H1 (cell line): ENCODE data around the gene METTL5. TPM values are rescaled to one million over a fixed set of nuclear protein-coding genes. Genes with fewer than 3 reads are reported as not detected.
"Not testable (repeated sequence)": the region's sequence is repeated elsewhere in the genome, so short reads cannot be mapped to it uniquely, and the experiment has no call there.

Experiments
- CTCF ChIA-PET: fragments of 300-600 bp; sonication (Branson Sonifier 250); formaldehyde crosslinking; loops from one replicate; lab custom pipeline; 2021; ENCODE audit not compliant: partially characterized antibody; lab: Charles Lee
- POLR2A ChIA-PET: fragments of 300-600 bp; sonication (Branson Sonifier 250); formaldehyde crosslinking; loops from one replicate; lab custom pipeline; 2021; ENCODE audit warnings: inconsistent platforms; ENCODE audit not compliant: partially characterized antibody; lab: Charles Lee
- DNase-seq, 2 experiments: peaks; one replicate each; pipeline versions ENCODE4 v3.0.0 to v3.0.0-alpha.2; 2010 to 2022; ENCODE audit warnings: low spot score in 2 of 2, low read depth in 1 of 2, mixed read lengths in 1 of 2
- FAIRE-seq: peaks from 2 replicates; lab custom pipeline; 2011; peaks lifted over from hg19 to GRCh38; lab: Jason Lieb, UNC
- H2AFZ ChIP-seq: 2 replicates; pipeline ENCODE4 v1.8.1; 2012; ENCODE audit warnings: low read length, inconsistent platforms
- H2AK5ac ChIP-seq: 2 replicates; pipeline ENCODE4 v1.6.1; 2013; ENCODE audit warnings: low read depth, low read length
- H2BK120ac ChIP-seq: replicated peaks from 2 replicates; pipeline ENCODE3; 2013; ENCODE audit warnings: low read depth, low read length, inconsistent platforms
- H2BK12ac ChIP-seq: 2 replicates; pipeline ENCODE4 v1.6.1; 2013; ENCODE audit warnings: low read depth, low read length
- H2BK15ac ChIP-seq: 2 replicates; pipeline ENCODE4 v1.6.1; 2013; ENCODE audit warnings: low read length
- H2BK20ac ChIP-seq: 2 replicates; pipeline ENCODE4 v1.6.1; 2013; ENCODE audit warnings: low read length
- H2BK5ac ChIP-seq: 2 replicates; pipeline ENCODE4 v1.6.1; 2013; ENCODE audit warnings: low read depth, low read length
- H3K14ac ChIP-seq: 2 replicates; pipeline ENCODE4 v1.6.1; 2013; ENCODE audit warnings: inconsistent platforms; ENCODE audit not compliant: insufficient read length
- H3K18ac ChIP-seq: 2 replicates; pipeline ENCODE4 v1.6.1; 2013; ENCODE audit warnings: low read length; ENCODE audit errors: extremely low read depth
- H3K23ac ChIP-seq: 2 replicates; pipeline ENCODE4 v1.6.1; 2013; ENCODE audit warnings: inconsistent platforms; ENCODE audit not compliant: insufficient read length
- H3K23me2 ChIP-seq: 2 replicates; pipeline ENCODE4 v1.6.1; 2013; ENCODE audit warnings: low read depth, low read length
- H3K27ac ChIP-seq: 2 replicates; pipeline ENCODE4 v1.6.1; 2011; ENCODE audit warnings: low read depth, low read length, inconsistent platforms
- H3K27me3 ChIP-seq, 4 experiments: replicated peaks in 1 of 4; 1 replicate in 1 of 4; 2 replicates in 3 of 4; pipeline versions ENCODE4 v1.6.1 to v1.8.1; 2011 to 2013; ENCODE audit warnings: low read length in 3 of 4, mild to moderate bottlenecking in 3 of 4, inconsistent platforms in 2 of 4, mixed read lengths in 2 of 4, moderate library complexity in 1 of 4; ENCODE audit not compliant: control insufficient read depth in 3 of 4, insufficient read depth in 3 of 4; ENCODE audit errors: extremely low read depth in 1 of 4
- H3K36me3 ChIP-seq, 4 experiments: 2 replicates each; pipeline versions ENCODE4 v1.6.1 to v1.8.1; 2011 to 2013; ENCODE audit warnings: mild to moderate bottlenecking in 4 of 4, low read length in 3 of 4, moderate library complexity in 2 of 4, control low read depth in 1 of 4, inconsistent platforms in 1 of 4; ENCODE audit not compliant: insufficient read depth in 4 of 4, control insufficient read depth in 2 of 4
- H3K4ac ChIP-seq: replicated peaks from 2 replicates; pipeline ENCODE3; 2013; ENCODE audit warnings: low read length, low read depth, mixed read lengths, inconsistent platforms; ENCODE audit not compliant: insufficient read length
- H3K4me1 ChIP-seq, 4 experiments: replicated peaks in 1 of 4; 1 replicate in 1 of 4; 2 replicates in 3 of 4; pipeline versions ENCODE4 v1.6.1 to v1.8.1; 2011 to 2013; ENCODE audit warnings: low read length in 3 of 4, inconsistent platforms in 2 of 4, mixed read lengths in 1 of 4; ENCODE audit not compliant: insufficient read depth in 4 of 4, control insufficient read depth in 3 of 4
- H3K4me2 ChIP-seq, 2 experiments: 2 replicates each; pipeline versions ENCODE4 v1.6.1 to v1.8.1; 2011 to 2013; ENCODE audit warnings: low read depth in 2 of 2, low read length in 2 of 2, control low read depth in 1 of 2, inconsistent platforms in 1 of 2, mild to moderate bottlenecking in 1 of 2; ENCODE audit not compliant: insufficient read depth in 1 of 2
- H3K4me3 ChIP-seq, 4 experiments: fragments of 200-600, 300-600 bp in 1 of 4; sonication (generic), shearing (Covaris generic), sonication (Bioruptor Twin) in 1 of 4; 2 replicates each; pipeline versions ENCODE4 v1.5.1 to v1.8.1; 2011 to 2016; ENCODE audit warnings: low read length in 4 of 4, low read depth in 3 of 4, control low read depth in 2 of 4, inconsistent platforms in 2 of 4, mild to moderate bottlenecking in 2 of 4, mixed read lengths in 1 of 4, moderate library complexity in 1 of 4; ENCODE audit not compliant: insufficient read depth in 2 of 4; ENCODE audit errors: extremely low read depth in 1 of 4
- H3K56ac ChIP-seq: replicated peaks from 2 replicates; pipeline ENCODE3; 2013; ENCODE audit warnings: low read depth, mild to moderate bottlenecking, mixed read lengths, low read length, inconsistent platforms; ENCODE audit not compliant: insufficient read length
- H3K79me1 ChIP-seq: 2 replicates; pipeline ENCODE4 v1.6.1; 2013; ENCODE audit warnings: low read depth, low read length, control low read depth
- H3K79me2 ChIP-seq, 2 experiments: 2 replicates each; pipeline versions ENCODE4 v1.6.1 to v1.8.1; 2012 to 2013; ENCODE audit warnings: low read length in 2 of 2, mild to moderate bottlenecking in 2 of 2, inconsistent platforms in 1 of 2; ENCODE audit not compliant: insufficient read depth in 2 of 2, control insufficient read depth in 1 of 2
- H3K9ac ChIP-seq, 4 experiments: replicated peaks in 1 of 4; 1 replicate in 1 of 4; 2 replicates in 3 of 4; pipeline versions ENCODE4 v1.6.1 to v1.8.1; 2011 to 2013; ENCODE audit warnings: low read depth in 3 of 4, low read length in 3 of 4, control low read depth in 2 of 4, mild to moderate bottlenecking in 2 of 4, moderate library complexity in 2 of 4, inconsistent platforms in 1 of 4; ENCODE audit errors: extremely low read depth in 1 of 4
- H3K9me3 ChIP-seq, 2 experiments: 2 replicates each; pipeline versions ENCODE4 v1.6.1 to v1.8.1; 2012 to 2013; ENCODE audit warnings: mild to moderate bottlenecking in 2 of 2, moderate library complexity in 2 of 2, control low read depth in 1 of 2, inconsistent platforms in 1 of 2, low read depth in 1 of 2, low read length in 1 of 2, mixed read lengths in 1 of 2; ENCODE audit not compliant: insufficient read depth in 2 of 2
- H4K20me1 ChIP-seq, 2 experiments: replicated peaks in 1 of 2; 2 replicates each; pipeline versions ENCODE3 to v1.8.1; 2011 to 2013; ENCODE audit warnings: inconsistent platforms in 2 of 2, low read length in 2 of 2, mild to moderate bottlenecking in 1 of 2; ENCODE audit not compliant: insufficient read depth in 2 of 2, control insufficient read depth in 1 of 2
- H4K5ac ChIP-seq: 2 replicates; pipeline ENCODE4 v1.6.1; 2013; ENCODE audit warnings: low read length, low read depth, mixed read lengths, inconsistent platforms; ENCODE audit not compliant: insufficient read length
- H4K8ac ChIP-seq: 2 replicates; pipeline ENCODE4 v1.8.0; 2013; ENCODE audit warnings: mild to moderate bottlenecking, moderate library complexity, low read length, inconsistent platforms; ENCODE audit not compliant: insufficient read depth; ENCODE audit errors: extremely low read depth
- H4K91ac ChIP-seq: replicated peaks from 2 replicates; pipeline ENCODE3; 2013; ENCODE audit warnings: low read length, mixed read lengths, inconsistent platforms; ENCODE audit not compliant: insufficient read length
- BRCA1 ChIP-seq: IDR thresholded peaks from 2 replicates; pipeline ENCODE4 v1.6.1; 2012; ENCODE audit warnings: low read depth, low read length, improper control_type of control experiment
- CHD2 ChIP-seq: IDR thresholded peaks from 2 replicates; pipeline ENCODE4 v1.6.1; 2012; ENCODE audit warnings: low read length, improper control_type of control experiment
- HDAC6 ChIP-seq: IDR thresholded peaks from one replicate; pipeline ENCODE4 v1.7.1; 2012; ENCODE audit warnings: low read depth, mild to moderate bottlenecking, inconsistent platforms, low read length, moderate library complexity
- TCF12 ChIP-seq: IDR thresholded peaks from 2 replicates; pipeline ENCODE4 v1.6.1; 2011; ENCODE audit warnings: low read depth, mild to moderate bottlenecking, low read length
- WGBS, 2 experiments: shearing (Covaris generic) in 1 of 2; methylation state at CpG; one replicate each; pipeline versions ENCODE4 v1.1.6 to v1.1.7; 2013 to 2015; ENCODE audit warnings: low lambda C conversion rate in 2 of 2, mixed read lengths in 2 of 2, inconsistent platforms in 1 of 2, low coverage in 1 of 2, missing lambda C conversion rate in 1 of 2; ENCODE audit not compliant: insufficient replicate concordance in 2 of 2, insufficient coverage in 1 of 2, insufficient read length in 1 of 2; ENCODE audit errors: extremely low coverage in 1 of 2, missing lambda C conversion rate in 1 of 2; 5-methylcytosine and 5-hydroxymethylcytosine counted together
- polyA plus RNA-seq, 7 experiments: library from polyadenylated mRNA; depleted of rRNA in 3 of 7; stranded (reverse) in 5 of 7; unstranded in 2 of 7; fragments of >200 nt in 5 of 7; fragments of 200-250 nt in 2 of 7; gene quantifications; 1 replicate in 5 of 7; 2 replicates in 1 of 7; 4 replicates in 1 of 7; pipeline versions ENCODE4 v1.2.1 to v1.2.3, GENCODE V29; 2011 to 2013; ENCODE audit warnings: missing spikeins in 2 of 7, mixed read lengths in 2 of 7
- total RNA-seq: library from RNA; stranded (reverse); fragmentation: NEBNext Ultra II Directional; extraction: Animal tissue kit (Norgen Biotek cat#: 25700); gene quantifications from 2 replicates; pipeline ENCODE4 v1.2.1, GENCODE V29; 2021

METTL5 gene
- total and polyA plus RNA-seq, 2 of the 8 experiments (the other 6 are each of a cell fraction or from before 2014, with no cell fraction given), result 34.5 to 74.1 TPM

DNA sequence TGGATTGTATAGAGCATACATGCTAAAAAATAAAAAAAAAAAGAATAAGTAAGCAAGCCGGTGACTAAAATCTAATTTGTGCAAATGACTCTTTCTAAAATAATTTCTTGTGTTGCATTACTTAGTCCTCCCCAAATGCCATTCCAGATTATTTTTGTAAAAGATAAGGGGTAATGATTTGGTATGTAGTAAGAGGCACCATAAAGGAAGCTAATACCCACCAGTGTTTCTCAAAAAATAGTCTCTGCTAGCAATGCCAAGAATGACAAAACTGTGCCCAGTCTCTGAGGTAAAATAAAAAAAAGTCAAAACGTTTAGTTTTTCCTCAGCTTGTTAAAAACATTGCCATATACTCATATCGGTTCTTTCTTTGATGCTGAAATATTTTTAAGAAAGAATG lies 2.7 kb downstream of the METTL5 start (continued):
- no peak for TF ChIP-seq TCF12
- TF ChIP-seq HDAC6, result no peak
- no peak for TF ChIP-seq CHD2
- no peak for TF ChIP-seq BRCA1
- TF ChIP-seq, all 59 proteins: peak for 0

DNA sequence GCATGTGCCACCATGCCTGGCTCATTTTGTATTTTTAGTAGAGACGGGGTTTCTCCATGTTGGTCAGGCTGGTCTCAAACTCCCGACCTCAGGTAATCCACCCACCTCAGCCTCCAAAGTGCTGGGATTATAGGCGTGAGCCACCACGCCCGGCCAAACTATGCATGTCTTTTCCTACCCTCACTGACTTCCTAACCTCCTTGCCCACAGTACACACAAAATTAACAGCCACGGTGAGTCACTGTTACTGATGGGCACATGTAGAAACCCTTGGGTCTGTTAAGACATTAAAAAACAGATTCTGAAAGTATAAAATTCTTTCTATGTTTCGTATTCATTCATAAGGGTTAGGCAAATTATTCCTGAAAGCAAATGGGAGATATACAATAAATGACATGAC lies 4.6 kb downstream of the METTL5 start:
- WGBS, 2 experiments, result 93% methylated on average over 7 of the region's 7 CpGs; no CpG with 5 or more reads in 1 of the 2 experiments
- not testable (repeated sequence) for DNase-seq, H3K79me1 ChIP-seq, H3K4me3 ChIP-seq, H2BK5ac ChIP-seq, H3K27me3 ChIP-seq, H3K9me3 ChIP-seq, H2AK5ac ChIP-seq, H2BK20ac ChIP-seq, H3K4me2 ChIP-seq, FAIRE-seq, H2BK120ac ChIP-seq, H3K4me1 ChIP-seq, H3K18ac ChIP-seq, H2BK15ac ChIP-seq, H4K91ac ChIP-seq, H3K56ac ChIP-seq, H4K5ac ChIP-seq, H3K9ac ChIP-seq, H2AFZ ChIP-seq, H3K23ac ChIP-seq, H4K8ac ChIP-seq, H4K20me1 ChIP-seq, H3K14ac ChIP-seq, H3K4ac ChIP-seq, H3K27ac ChIP-seq, H2BK12ac ChIP-seq, H3K23me2 ChIP-seq
- H3K36me3 ChIP-seq, result peaks cover 2 to 46% (median 17%) of the 10 kb centered on the region in 4 experiments; a peak in 6 of 8 replicates
- ChIA-PET CTCF (interaction anchor here (0.6 to 1.8 kb wide), 3 partner anchors 11 to 265 kb away, joined by 3 to 5 read pairs (median 3); no protein-coding TSS in a partner anchor), POLR2A (interaction anchor here (0.6 to 1.0 kb wide), 2 partner anchors 8 to 189 kb away, joined by 3 read pairs; no protein-coding TSS in a partner anchor)
- H3K79me2 ChIP-seq, result peaks cover 0 to 11% of the 10 kb centered on the region in 2 experiments; a peak in 2 of 4 replicates
